Measurements from ENCODE around the gene OPCML.

Gene OPCML

GRCh38 chr11:132549001-132549400 lies 983.3 kb downstream of the OPCML start:
- POLR2A ChIA-PET (ENCODE audit: low non-redundant PET), result no interaction called here
- CTCF ChIA-PET, result no interaction called here
- H3K27ac ChIP-seq, result no peak overlapping the region
- TF ChIP-seq CTCF (conservative IDR thresholded peaks at IDR 0.05; ENCODE audit: low read depth), result no peak
- DNase-seq (ENCODE audit: low spot score), result no peak

GRCh38 chr11:132544007-132544406 lies 988.3 kb downstream of the OPCML start:
- DNase-seq (ENCODE audit: low spot score), result no peak
- TF ChIP-seq CTCF (conservative IDR thresholded peaks at IDR 0.05; ENCODE audit: low read depth), result no peak
- CTCF ChIA-PET, result no interaction called here
- no peak overlapping the region for H3K27ac ChIP-seq
- POLR2A ChIA-PET (ENCODE audit: low non-redundant PET), result no interaction called here

- ChIA-PET CTCF (no interaction called here), POLR2A (ENCODE audit: low non-redundant PET) (no interaction called here)
- no peak overlapping the region for H3K27ac ChIP-seq
- DNase-seq (ENCODE audit: low spot score), result no peak
- TF ChIP-seq CTCF (conservative IDR thresholded peaks at IDR 0.05; ENCODE audit: low read depth), result no peak
Observed at GRCh38 chr11:132541794-132542193, 990.5 kb downstream of the OPCML start.

DNA sequence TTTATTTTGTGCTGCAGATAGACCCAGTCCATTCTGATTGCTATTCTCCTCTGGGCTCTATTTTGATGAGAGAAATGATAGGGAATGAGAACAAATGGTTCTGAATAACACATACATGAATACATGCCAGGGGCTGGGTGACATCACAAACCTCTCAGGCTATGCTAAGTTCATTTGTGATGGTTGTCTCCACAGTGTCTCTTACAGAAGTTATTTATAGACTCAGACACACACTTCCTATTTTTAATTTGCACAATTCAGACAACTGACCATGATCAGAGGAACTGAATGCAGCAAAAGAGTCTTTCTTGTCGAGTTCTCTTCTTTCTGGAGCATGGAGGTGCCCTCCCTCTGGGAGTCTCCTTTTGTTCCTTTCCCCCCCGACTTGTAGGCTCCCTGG lies 991.7 kb downstream of the OPCML start:
- DNase-seq (ENCODE audit: low spot score), result no peak
- no peak for TF ChIP-seq CTCF (conservative IDR thresholded peaks at IDR 0.05; ENCODE audit: low read depth)
- CTCF ChIA-PET, result no interaction called here
- POLR2A ChIA-PET (ENCODE audit: low non-redundant PET), result no interaction called here
- no peak overlapping the region for H3K27ac ChIP-seq

DNA sequence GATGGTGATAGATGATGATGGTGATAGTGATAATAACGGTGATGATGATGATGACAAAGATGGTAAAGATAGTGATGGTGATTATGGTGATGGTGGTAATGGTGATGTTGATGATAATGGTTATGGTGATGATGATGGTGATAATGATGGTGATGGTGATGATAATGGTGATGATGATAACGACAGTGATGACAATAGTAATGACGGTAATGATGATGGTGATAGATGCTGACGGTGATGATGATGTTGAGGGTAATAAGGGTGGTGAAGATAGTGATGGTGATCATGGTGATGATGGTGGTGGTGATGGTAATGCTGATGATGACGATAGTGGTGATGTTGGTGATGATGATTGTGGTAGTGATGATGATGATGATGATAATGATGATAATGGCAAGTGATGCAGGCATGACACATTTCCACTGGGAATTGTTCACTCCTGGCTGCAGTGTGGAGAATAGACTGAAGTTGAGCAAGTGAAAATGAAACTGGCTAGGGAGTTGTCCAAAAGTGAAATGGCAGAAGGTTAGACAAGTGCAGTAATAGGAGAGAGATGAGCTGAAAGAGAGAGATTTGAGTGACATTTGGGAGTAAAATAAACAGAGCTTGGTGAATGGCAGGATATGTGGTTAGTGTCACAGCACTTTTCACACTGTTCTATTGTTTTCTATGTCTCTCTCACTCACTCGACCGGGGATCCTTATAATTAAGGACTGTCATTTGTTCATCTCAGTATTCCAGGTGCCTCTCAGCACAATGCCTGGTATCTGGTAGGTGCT lies 992.5 kb downstream of the OPCML start:
- POLR2A ChIA-PET (ENCODE audit: low non-redundant PET), result no interaction called here
- CTCF ChIA-PET, result no interaction called here
- DNase-seq (ENCODE audit: low spot score), result no peak

GRCh38 chr11:132538642-132539041 lies 993.7 kb downstream of the OPCML start:
- DNase-seq (ENCODE audit: low spot score), result no peak
- no peak for TF ChIP-seq CTCF (conservative IDR thresholded peaks at IDR 0.05; ENCODE audit: low read depth)
- ChIA-PET CTCF (no interaction called here), POLR2A (ENCODE audit: low non-redundant PET) (no interaction called here)
- no peak overlapping the region for H3K27ac ChIP-seq

More for the DNA sequence above, 992.5 kb downstream of the OPCML start:
- no peak for TF ChIP-seq CTCF (conservative IDR thresholded peaks at IDR 0.05; ENCODE audit: low read depth)
- H3K27ac ChIP-seq, result no peak overlapping the region
